Mucosa of descending colon (tissue), 3 donors: Measurements from ENCODE around the gene GPR12. TPM values are rescaled to one million over a fixed set of nuclear protein-coding genes. Genes with fewer than 3 reads are reported as not detected.
A peak's percentile ranks its signal among the peaks of the same experiment; 100 is the strongest.

ENCODE experiments used
- ATAC-seq: fragments of 200-7000 bp; cut with Tn5 transposase; one replicate; pipeline ENCODE4 v1.9.1; 2020; ENCODE audit warnings: mild to moderate bottlenecking, moderate library complexity
- DNase-seq, 3 donors: peaks; one replicate each; pipeline ENCODE4 v3.0.0-alpha.2; 2020
- H3K36me3 ChIP-seq: fragments of 200-600 bp; one replicate; pipeline ENCODE4 v1.8.0; 2021; ENCODE audit warnings: low read depth, mild to moderate bottlenecking
- H3K4me1 ChIP-seq: fragments of 200-600 bp; one replicate; pipeline ENCODE4 v1.8.0; 2021; ENCODE audit warnings: low read depth, mild to moderate bottlenecking
- H3K4me3 ChIP-seq: fragments of 200-600 bp; one replicate; pipeline ENCODE4 v1.8.0; 2021; ENCODE audit warnings: mild to moderate bottlenecking
- H3K9me3 ChIP-seq: fragments of 200-600 bp; one replicate; pipeline ENCODE4 v1.8.0; 2021; ENCODE audit warnings: mild to moderate bottlenecking
- CTCF ChIP-seq: fragments of 200-600 bp; IDR thresholded peaks from one replicate; pipeline ENCODE4 v1.8.0; 2022; ENCODE audit warnings: antibody characterized with exemption, mild to moderate bottlenecking
- intact Hi-C, 2 donors: fragments of 100-400 bp; cut with DNase I in 1 of 2; cut with micrococcal nuclease in 1 of 2; formaldehyde crosslinking; loops; one replicate each; pipeline versions ENCODE4 v1.11.0 to v1.11.1; 2022; cut with DNase I, micrococcal nuclease
- total RNA-seq, 3 donors: library from RNA; stranded (reverse); fragmentation: NEBNext Ultra II Directional in 2 of 3; extraction: Animal tissue kit (Norgen Biotek cat#: 25700) in 2 of 3; gene quantifications; one replicate each; pipeline versions ENCODE4 v1.2.1 to v1.2.4, GENCODE V29; 2021 to 2023
- donor health status: DM: no; HTN: no; CAD: no; lungs with moderate emphysema.
- donor health status: DM: no; HTN: no; CAD: no.
- donor health status: DM: no; HTN: yes; CAD: no.

GPR12 gene
- total RNA-seq, 3 donors from 2014 or later: not detected

DNA sequence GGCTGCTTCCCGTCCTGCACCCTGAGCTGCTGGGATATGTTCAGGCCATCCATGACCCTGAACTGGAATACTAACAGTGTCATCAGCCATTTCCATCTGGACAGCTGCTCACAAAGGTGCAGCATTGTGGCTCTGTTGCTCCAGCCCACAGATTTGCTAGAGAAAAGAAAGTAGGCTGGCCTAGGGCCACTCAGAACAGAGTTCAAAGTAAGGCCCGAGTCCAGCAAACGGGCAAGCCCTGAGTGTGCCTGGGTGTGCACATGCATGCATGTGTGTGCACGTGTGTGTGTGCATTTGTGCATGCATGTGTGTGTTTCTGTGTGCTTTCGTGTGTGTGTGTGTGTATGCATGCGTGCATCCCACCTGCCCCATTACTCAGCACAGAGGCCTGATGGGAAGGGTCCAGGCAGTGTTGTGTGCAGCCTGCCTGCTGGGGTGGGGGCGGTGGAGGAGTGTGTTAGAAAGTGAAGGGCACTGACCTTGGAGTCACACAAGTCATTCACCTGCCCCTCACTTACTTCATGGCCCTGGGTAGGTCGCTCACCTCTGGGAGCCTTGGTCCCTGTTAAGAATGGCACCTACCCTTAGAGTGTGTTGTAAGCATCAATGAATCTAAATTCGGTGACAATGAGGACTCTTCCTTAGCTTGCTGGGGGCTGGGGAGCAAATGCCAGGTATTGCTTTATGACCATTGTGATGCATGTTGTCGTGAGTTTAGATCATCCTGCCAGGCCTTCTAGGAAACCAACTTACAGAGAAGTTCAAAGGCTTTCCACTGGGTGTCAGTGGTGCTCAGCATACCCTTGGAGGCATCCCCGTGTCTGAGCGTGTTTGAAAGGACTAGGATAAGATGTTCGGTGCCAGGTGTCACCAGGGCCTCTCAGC lies 53.2 kb downstream of the GPR12 start:
- intact Hi-C loops: no loop called here
- DNase-seq (peak in 1 of 3 donors; percentile 53), ATAC-seq (peak; percentile 70)
- no peaks in the 10 kb centered on the region for H3K9me3 ChIP-seq
- no peaks in the 10 kb centered on the region for H3K36me3 ChIP-seq
- TF ChIP-seq CTCF: no peak
- no peak overlapping the region for H3K4me3 ChIP-seq
- H3K4me1 ChIP-seq: no peaks in the 10 kb centered on the region

GRCh38 chr13:26706381-26706780 lies 54.2 kb downstream of the GPR12 start:
- Histone ChIP-seq H3K9me3 (no peaks in the 10 kb centered on the region), H3K36me3 (no peaks in the 10 kb centered on the region), H3K4me1 (no peaks in the 10 kb centered on the region), H3K4me3 (no peak overlapping the region)
- no peak for DNase-seq
- TF ChIP-seq CTCF: no peak
- intact Hi-C loops: no loop called here
- ATAC-seq: no peak

DNA sequence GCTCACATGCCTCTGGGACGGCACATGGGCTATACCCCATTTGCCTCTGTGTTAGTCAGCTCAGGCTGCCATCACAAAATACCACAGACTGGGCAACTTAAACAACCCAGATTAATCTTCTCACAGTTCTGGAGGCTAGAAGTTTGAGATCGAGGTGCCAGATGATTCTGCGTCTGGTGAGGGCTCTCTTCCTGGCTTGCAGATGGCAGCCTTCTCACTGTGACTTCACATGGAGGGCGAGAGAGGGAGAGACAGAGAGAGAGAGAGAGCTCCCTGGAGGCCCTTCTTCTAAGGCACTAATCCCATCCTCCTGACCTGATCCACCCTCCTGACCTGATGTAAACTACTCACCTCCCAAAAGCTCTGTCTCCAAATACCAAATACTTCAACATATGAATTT lies 55.0 kb downstream of the GPR12 start:
- no peaks in the 10 kb centered on the region for H3K4me1 ChIP-seq
- no peak for TF ChIP-seq CTCF
- intact Hi-C loops: no loop called here
- no peaks in the 10 kb centered on the region for H3K36me3 ChIP-seq
- ATAC-seq (no peak), DNase-seq (no peak)
- H3K9me3 ChIP-seq: no peaks in the 10 kb centered on the region
- no peak overlapping the region for H3K4me3 ChIP-seq

Other genes starting within 250 kb of the GPR12 start
- 10 to 100 TPM in 1 of 3 donors, 1 to 10 TPM in 2; 1.4 to 18.4 (median 4.4) TPM for gene WASF3, start 203.1 kb downstream of the GPR12 start, total RNA-seq